Tibial nerve (tissue), 4 donors: ENCODE results near the gene CUL1. TPM values are rescaled to one million over a fixed set of nuclear protein-coding genes. Genes with fewer than 3 reads are reported as not detected.
A peak's percentile ranks its signal among the peaks of the same experiment; 100 is the strongest.

ENCODE experiments used
- DNase-seq, 2 donors: peaks; one replicate each; pipeline ENCODE4 v3.0.0-alpha.2; 2019; ENCODE audit warnings: low spot score in 2 of 2
- H3K27ac ChIP-seq, 4 donors: fragments of 200-600 bp; sonication (generic) in 3 of 4; one replicate each; pipeline ENCODE4 v1.5.1; 2017 to 2019; ENCODE audit warnings: mild to moderate bottlenecking in 1 of 4
- H3K27me3 ChIP-seq, 2 donors: fragments of 200-600 bp; sonication (generic) in 1 of 2; one replicate each; pipeline versions ENCODE4 v1.5.1 to v1.6.0; 2017 to 2019
- H3K36me3 ChIP-seq, 3 donors: fragments of 200-600 bp; sonication (generic); one replicate each; pipeline ENCODE4 v1.5.1; 2018 to 2019
- H3K4me1 ChIP-seq, 4 donors: fragments of 200-600 bp; sonication (generic) in 3 of 4; one replicate each; pipeline ENCODE4 v1.5.1; 2017 to 2019
- H3K4me3 ChIP-seq, 4 donors: fragments of 200-600 bp; sonication (generic) in 3 of 4; one replicate each; pipeline ENCODE4 v1.5.1; 2017 to 2019; ENCODE audit warnings: mild to moderate bottlenecking in 1 of 4, moderate library complexity in 1 of 4
- H3K9me3 ChIP-seq, 4 donors: fragments of 200-600 bp; sonication (generic) in 3 of 4; one replicate each; pipeline ENCODE4 v1.5.1; 2017 to 2019
- EP300 ChIP-seq, 2 donors: sonication (generic); formaldehyde crosslinking; IDR thresholded peaks; one replicate each; pipeline ENCODE4 v1.6.1; 2017; ENCODE audit warnings: antibody characterized with exemption in 2 of 2, mild to moderate bottlenecking in 1 of 2
- POLR2A ChIP-seq, 2 donors: fragments of 450-650 bp; IDR thresholded peaks; one replicate each; pipeline ENCODE4 v1.6.1; 2017; ENCODE audit warnings: antibody characterized with exemption in 2 of 2, mild to moderate bottlenecking in 2 of 2, moderate library complexity in 2 of 2
- WGBS, 2 donors: methylation state at CpG; one replicate each; pipeline ENCODE4 v1.1.5; 2018; 5-methylcytosine and 5-hydroxymethylcytosine counted together
- total RNA-seq, 4 donors: library from RNA; depleted of rRNA; stranded (reverse); fragments of >200 nt; gene quantifications; one replicate each; pipeline ENCODE4 v1.1.0, GENCODE V29; 2016
- TF ChIP-seq, protein P1 (sequence below), 5 experiments: fragments of 200-600 bp in 3 of 5; fragments of 450-650 bp in 2 of 5; sonication (generic) in 3 of 5; IDR thresholded peaks; one replicate each; pipeline ENCODE4 v1.5.1; 2016 to 2019; ENCODE audit warnings: antibody characterized with exemption in 5 of 5, mild to moderate bottlenecking in 3 of 5, moderate library complexity in 2 of 5

Gene CUL1
- total RNA-seq, 4 donors from 2014 or later: 37.1 to 45.9 (median 41.8) TPM

- Histone ChIP-seq H3K27ac (no peak overlapping the region), H3K9me3 (no peaks in the 10 kb centered on the region), H3K27me3 (no peaks in the 10 kb centered on the region), H3K4me1 (peaks cover 0 to 8% (median 0%) of the 10 kb centered on the region in 4 donors), H3K36me3 (no peaks in the 10 kb centered on the region), H3K4me3 (no peak overlapping the region)
- no peak for TF ChIP-seq POLR2A (IDR thresholded peaks at IDR 0.05)
- no peak for TF ChIP-seq EP300 (IDR thresholded peaks at IDR 0.05)
- TF ChIP-seq, protein P1, sequence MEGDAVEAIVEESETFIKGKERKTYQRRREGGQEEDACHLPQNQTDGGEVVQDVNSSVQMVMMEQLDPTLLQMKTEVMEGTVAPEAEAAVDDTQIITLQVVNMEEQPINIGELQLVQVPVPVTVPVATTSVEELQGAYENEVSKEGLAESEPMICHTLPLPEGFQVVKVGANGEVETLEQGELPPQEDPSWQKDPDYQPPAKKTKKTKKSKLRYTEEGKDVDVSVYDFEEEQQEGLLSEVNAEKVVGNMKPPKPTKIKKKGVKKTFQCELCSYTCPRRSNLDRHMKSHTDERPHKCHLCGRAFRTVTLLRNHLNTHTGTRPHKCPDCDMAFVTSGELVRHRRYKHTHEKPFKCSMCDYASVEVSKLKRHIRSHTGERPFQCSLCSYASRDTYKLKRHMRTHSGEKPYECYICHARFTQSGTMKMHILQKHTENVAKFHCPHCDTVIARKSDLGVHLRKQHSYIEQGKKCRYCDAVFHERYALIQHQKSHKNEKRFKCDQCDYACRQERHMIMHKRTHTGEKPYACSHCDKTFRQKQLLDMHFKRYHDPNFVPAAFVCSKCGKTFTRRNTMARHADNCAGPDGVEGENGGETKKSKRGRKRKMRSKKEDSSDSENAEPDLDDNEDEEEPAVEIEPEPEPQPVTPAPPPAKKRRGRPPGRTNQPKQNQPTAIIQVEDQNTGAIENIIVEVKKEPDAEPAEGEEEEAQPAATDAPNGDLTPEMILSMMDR (IDR thresholded peaks at IDR 0.05): no peak
- 91% methylated on average over 5 of the region's 5 CpGs for WGBS, 2 donors
- DNase-seq: no peak
Measured at GRCh38 chr7:148694631-148695030, 4.1 kb upstream of the CUL1 start.

DNA sequence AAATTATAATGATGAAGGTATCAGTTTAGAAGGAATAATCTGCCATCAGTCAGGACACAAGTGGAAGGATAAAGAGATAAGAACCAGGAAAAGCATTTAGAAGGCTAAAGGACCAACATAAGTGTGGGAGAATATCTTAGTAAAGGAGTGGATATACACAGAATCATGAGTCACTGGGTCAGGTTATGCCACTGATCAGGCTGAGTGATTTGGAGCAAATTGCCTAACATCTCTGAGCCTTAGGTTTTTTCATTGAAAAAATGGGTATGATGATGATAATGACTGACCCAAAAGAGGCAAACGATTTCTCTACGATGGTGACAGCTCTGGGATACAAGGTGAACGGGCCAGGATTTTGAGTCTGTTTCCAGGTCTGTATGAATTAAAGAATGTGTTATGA lies 2.8 kb upstream of the CUL1 start:
- no peaks in the 10 kb centered on the region for H3K9me3 ChIP-seq
- H3K27ac ChIP-seq: no peak overlapping the region
- peaks cover 0 to 19% (median 7%) of the 10 kb centered on the region in 4 donors for H3K4me1 ChIP-seq
- no peaks in the 10 kb centered on the region for H3K27me3 ChIP-seq
- DNase-seq: no peak
- TF ChIP-seq EP300 (IDR thresholded peaks at IDR 0.05): no peak
- TF ChIP-seq, protein P1 (IDR thresholded peaks at IDR 0.05): no peak
- no peak for TF ChIP-seq POLR2A (IDR thresholded peaks at IDR 0.05)
- WGBS, 2 donors: 92 to 93% methylated on average over 3 of the region's 3 CpGs
- no peaks in the 10 kb centered on the region for H3K36me3 ChIP-seq
- H3K4me3 ChIP-seq: no peak overlapping the region

- WGBS, 2 donors: 91 to 92% methylated on average over 5 of the region's 5 CpGs
- peaks cover 0 to 28% (median 16%) of the 10 kb centered on the region in 4 donors for H3K4me1 ChIP-seq
- H3K27me3 ChIP-seq: no peaks in the 10 kb centered on the region
- TF ChIP-seq EP300 (IDR thresholded peaks at IDR 0.05): no peak
- TF ChIP-seq, protein P1 (IDR thresholded peaks at IDR 0.05): no peak
- no peak for TF ChIP-seq POLR2A (IDR thresholded peaks at IDR 0.05)
- no peaks in the 10 kb centered on the region for H3K9me3 ChIP-seq
- DNase-seq: no peak
- no peak overlapping the region for H3K4me3 ChIP-seq
- H3K27ac ChIP-seq: peak overlapping the region in 3 of 4 donors; percentile 97 to 99 (median 99)
- H3K36me3 ChIP-seq: no peaks in the 10 kb centered on the region
Measured at GRCh38 chr7:148696787-148697186, 1.9 kb upstream of the CUL1 start.

DNA sequence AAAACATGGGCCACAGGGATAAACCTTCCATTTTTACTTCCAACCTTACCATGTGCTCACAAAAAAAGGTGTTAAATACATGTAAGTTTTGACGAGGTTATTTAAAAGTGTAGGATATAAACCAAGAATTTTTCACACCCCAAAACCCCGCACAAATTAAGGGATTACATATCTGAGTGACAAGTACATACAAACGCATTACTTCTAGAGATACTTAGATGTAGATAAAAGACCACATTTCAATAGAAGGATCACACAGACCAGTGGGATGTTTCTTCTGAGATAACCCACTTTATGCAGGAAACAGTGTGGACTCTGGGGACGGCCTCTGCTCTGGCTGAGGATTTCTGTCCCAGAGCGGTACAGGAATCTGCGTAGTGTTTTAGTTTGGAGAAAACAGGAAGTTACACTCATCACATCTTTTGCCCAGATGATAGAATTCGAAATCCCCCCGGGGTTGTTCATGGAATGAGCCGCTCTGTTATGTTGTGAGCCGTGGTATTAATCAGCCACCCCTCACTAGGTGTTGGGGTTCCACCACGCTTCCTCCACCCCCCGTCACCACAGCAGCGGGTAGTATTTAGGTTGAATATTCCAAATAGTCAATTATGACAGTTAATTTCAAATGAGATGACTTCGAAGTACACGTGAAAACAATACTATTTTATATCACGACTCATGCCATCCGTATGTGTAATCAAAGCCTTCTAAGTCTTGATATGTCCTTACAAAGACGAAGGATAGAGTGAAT lies 1.3 kb upstream of the CUL1 start:
- TF ChIP-seq POLR2A (IDR thresholded peaks at IDR 0.05) (peak in 1 of 2 donors; percentile 21), EP300 (IDR thresholded peaks at IDR 0.05) (peak in 1 of 2 donors; percentile 61)
- TF ChIP-seq, protein P1 (IDR thresholded peaks at IDR 0.05): no peak

DNA sequence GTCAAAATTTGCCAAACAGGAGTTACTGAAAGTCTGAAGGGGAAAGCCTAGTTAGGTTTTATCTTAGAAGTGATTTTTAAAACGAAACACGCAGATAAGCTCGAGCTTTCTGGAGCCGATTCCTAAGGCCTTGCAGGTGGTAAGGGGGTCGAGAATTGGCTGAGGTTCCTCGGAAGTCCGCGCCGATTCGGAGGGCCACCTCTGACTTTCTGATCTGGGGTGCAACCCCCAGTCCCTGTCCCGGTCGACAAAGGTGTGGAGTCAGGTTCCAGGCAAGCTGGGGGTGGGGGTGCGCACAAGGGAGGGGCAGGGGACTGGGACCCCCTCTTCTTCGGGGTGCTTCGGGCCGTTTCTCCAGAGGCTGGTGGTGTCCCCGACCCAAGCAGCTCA lies 701 bp upstream of the CUL1 start:
- H3K27ac ChIP-seq: peak overlapping the region; percentile 93 to 99 (median 98)
- peaks cover 0 to 40% (median 27%) of the 10 kb centered on the region in 4 donors for H3K4me1 ChIP-seq
- no peaks in the 10 kb centered on the region for H3K27me3 ChIP-seq
- no peaks in the 10 kb centered on the region for H3K36me3 ChIP-seq
- DNase-seq: no peak
- WGBS, 2 donors: 1 to 2% methylated on average over 14 to 16 of the region's 17 CpGs
- H3K4me3 ChIP-seq: peak overlapping the region; percentile 78 to 90 (median 86)
- no peaks in the 10 kb centered on the region for H3K9me3 ChIP-seq
- TF ChIP-seq EP300 (IDR thresholded peaks at IDR 0.05): no peak
- no peak for TF ChIP-seq POLR2A (IDR thresholded peaks at IDR 0.05)
- TF ChIP-seq, protein P1 (IDR thresholded peaks at IDR 0.05): no peak

More for the DNA sequence above, 1.3 kb upstream of the CUL1 start:
- Histone ChIP-seq H3K36me3 (no peaks in the 10 kb centered on the region), H3K27ac (peak overlapping the region; percentile 93 to 99 (median 98)), H3K9me3 (no peaks in the 10 kb centered on the region), H3K4me3 (peak overlapping the region; percentile 78 to 90 (median 86)), H3K4me1 (peaks cover 0 to 34% (median 21%) of the 10 kb centered on the region in 4 donors), H3K27me3 (no peaks in the 10 kb centered on the region)
- peak in 1 of 2 donors; percentile 54 for DNase-seq
- 22% methylated on average over 18 of the region's 18 CpGs for WGBS, 2 donors
